GM10248 (cell line): ENCODE measurements around the gene PCCA.

Experiments
- CTCF ChIA-PET: fragments of 300-600 bp; sonication (Branson Sonifier 250); formaldehyde crosslinking; extraction: SDS; loops from one replicate; lab custom pipeline; 2021; ENCODE audit warnings: antibody characterized with exemption; lab: Yijun Ruan, JAX
- POLR2A ChIA-PET: fragments of 350-650 bp; sonication (Branson Sonifier 250); formaldehyde crosslinking; extraction: SDS; loops from one replicate; lab custom pipeline; 2020; ENCODE audit warnings: antibody characterized with exemption; lab: Yijun Ruan, JAX
- DNase-seq: peaks from one replicate; pipeline ENCODE4 v3.0.0; 2012; ENCODE audit errors: extremely low spot score
- TF ChIP-seq, protein P1 (sequence below): IDR thresholded peaks from 2 replicates; pipeline ENCODE4 v1.5.1; 2012; ENCODE audit warnings: mild to moderate bottlenecking, low read depth; ENCODE audit errors: extremely low read depth, missing control alignments, control extremely low read depth

The PCCA gene

DNA sequence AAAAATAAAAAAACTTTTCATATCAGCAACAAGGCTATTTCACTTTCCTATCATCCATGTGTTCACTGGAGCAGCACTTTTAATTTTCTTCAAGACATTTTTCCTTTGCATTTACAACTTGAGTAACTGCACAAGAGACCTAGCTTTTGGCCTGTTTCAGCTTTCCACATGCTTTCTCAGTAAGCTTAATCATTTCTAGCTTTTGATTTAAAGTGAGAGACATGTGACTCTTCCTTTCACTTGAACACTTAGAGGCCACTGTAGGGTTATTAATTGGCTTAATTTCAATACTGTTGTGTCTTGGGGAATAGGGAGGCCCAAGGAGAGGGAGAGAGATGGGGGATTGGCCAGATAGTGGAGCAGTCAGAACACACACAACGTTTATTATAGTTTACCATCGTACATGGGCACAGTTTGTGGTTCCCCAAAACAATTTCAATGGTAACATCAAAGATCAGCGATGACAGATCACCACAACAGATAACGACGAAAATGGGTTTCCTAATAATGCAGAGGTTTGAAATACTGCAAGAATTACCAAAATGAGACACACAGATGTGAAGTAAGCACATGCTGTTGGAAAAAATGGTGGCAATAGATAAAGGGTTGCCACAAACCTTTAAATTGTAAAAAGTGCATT lies 382.1 kb downstream of the PCCA start:
- POLR2A ChIA-PET, result no interaction called here
- CTCF ChIA-PET, result no interaction called here
- TF ChIP-seq, protein P1, sequence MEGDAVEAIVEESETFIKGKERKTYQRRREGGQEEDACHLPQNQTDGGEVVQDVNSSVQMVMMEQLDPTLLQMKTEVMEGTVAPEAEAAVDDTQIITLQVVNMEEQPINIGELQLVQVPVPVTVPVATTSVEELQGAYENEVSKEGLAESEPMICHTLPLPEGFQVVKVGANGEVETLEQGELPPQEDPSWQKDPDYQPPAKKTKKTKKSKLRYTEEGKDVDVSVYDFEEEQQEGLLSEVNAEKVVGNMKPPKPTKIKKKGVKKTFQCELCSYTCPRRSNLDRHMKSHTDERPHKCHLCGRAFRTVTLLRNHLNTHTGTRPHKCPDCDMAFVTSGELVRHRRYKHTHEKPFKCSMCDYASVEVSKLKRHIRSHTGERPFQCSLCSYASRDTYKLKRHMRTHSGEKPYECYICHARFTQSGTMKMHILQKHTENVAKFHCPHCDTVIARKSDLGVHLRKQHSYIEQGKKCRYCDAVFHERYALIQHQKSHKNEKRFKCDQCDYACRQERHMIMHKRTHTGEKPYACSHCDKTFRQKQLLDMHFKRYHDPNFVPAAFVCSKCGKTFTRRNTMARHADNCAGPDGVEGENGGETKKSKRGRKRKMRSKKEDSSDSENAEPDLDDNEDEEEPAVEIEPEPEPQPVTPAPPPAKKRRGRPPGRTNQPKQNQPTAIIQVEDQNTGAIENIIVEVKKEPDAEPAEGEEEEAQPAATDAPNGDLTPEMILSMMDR, result no peak
- DNase-seq, result no peak

DNA sequence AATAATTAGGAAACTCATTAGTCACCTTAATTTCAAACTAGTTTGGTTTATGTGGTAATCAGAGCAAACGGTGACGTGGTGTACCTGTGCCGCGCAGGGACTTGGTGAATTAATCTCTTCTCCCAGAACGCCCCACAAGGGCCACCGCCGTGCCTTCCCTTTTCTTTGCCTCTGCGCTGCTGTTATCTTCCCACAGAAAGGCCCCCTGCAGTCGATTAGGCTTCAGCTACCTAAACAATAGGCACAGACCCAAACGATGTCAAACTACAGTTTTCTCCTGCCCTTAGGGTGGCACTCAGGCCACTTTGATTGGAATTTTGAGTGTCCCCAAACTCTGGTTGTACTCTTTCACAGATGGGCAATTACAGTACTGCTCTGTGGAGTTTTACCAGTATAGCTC lies 384.2 kb downstream of the PCCA start:
- DNase-seq, result no peak
- ChIA-PET POLR2A (no interaction called here), CTCF (interaction anchor here (0.7 to 1.1 kb wide), 2 partner anchors 9 to 44 kb away, joined by 3 read pairs; no protein-coding TSS in a partner anchor)
- TF ChIP-seq, protein P1, result no peak

DNA sequence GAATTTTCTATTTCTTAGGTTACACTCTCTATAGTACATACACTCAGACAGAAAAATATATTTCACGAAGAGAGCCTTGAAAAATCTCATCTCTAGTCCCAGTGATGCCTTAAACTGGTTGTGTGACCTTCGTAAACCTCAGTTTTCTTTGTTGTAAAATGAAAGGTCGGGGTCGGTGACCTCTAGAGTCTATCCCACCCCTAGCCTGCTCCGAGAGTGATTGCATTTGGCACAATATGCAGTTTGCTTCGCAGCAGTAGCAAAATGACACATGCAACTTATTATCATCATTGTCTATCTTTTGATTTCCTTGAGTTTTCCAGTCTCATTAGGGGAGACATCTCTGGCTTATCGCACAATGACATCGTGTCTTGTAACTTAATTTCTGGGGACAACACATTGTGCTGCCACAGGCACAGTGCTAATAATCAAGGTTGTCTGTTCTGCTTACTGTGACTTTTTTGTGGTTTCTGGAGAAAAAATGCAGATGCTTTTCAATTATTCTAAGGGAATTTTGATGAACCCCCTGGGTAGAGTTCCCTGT lies 384.7 kb downstream of the PCCA start:
- TF ChIP-seq, protein P1, result no peak
- CTCF ChIA-PET, result interaction anchor here (1.1 kb wide), 1 partner anchor 45 kb away, joined by 3 read pairs; no protein-coding TSS in a partner anchor
- no peak for DNase-seq
- POLR2A ChIA-PET, result no interaction called here

DNA sequence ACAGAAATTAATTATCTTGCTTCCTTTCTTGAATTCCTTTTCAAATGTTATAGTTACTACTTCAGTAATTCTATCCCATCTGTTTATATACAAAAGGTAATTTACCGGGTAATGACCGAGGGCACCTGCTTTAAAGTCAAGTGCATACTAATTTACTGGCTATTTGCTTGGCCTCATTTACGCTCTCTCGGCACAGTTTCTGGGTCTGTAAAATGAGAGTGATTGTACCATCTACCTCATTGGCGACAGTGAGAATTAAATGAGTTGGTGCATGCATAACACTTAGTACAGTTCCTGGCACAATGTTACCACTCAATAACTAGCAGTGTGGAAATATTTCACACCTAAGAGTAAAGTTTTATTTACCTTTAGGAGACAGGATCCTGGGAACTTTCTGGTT lies 388.1 kb downstream of the PCCA start:
- POLR2A ChIA-PET, result no interaction called here
- CTCF ChIA-PET, result no interaction called here
- TF ChIP-seq, protein P1, result no peak
- DNase-seq, result no peak

DNA sequence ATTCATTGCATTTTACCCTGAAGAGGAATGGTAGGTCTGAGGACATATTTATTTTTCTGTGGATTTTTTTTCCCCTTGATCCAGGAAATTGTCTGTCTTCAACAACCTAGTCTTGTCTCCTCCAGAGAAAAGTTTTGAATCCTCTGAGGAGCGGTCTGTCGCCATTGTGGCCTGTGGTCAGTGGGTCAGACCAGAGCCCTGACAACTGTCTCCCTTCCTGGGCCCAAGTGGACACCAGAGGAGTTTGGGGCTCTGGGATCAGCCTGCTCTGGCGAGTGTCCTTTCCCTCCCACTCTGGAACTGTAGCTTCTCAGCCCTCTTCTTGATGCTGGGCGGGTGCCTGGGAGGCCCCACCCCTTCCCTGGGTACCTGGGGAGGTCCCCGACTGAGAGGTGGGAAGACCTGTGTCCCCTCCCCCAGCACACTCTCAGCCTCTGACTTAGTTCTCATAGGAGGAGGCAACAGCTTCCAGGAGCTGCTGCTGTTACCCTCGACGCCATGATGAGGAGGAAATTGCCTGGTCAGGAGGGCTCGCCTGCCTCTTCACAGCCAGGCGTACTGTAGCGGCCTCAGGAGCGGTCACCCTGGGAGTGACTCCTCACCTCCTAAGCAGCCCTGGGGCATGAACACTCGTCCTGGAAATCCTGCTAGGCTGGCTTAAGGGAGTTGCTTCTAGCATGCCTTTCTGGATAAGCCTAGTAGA lies 389.4 kb downstream of the PCCA start:
- TF ChIP-seq, protein P1, result no peak
- ChIA-PET POLR2A (no interaction called here), CTCF (no interaction called here)
- DNase-seq, result no peak

DNA sequence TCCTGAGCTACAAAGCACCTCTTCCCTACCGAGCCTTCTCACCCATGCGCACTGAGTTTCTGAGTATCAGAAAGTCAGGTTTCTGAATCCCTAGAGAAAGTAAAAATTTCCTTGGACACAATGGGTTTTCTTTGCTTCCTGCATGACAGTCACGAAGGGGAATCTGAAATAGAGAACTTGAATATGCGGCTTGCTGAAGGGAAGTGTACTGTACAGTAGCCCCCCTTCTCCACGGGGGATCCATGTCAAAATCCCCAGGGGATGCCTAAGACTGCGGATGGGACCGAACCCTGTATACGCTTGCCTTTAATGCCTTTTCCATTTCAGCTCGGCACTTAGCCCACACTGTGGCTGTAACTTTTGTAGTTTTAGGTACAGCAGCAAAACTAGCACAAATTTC lies 391.8 kb downstream of the PCCA start:
- CTCF ChIA-PET, result interaction anchor here (1.5 kb wide), 1 partner anchor 12 kb away, joined by 4 read pairs; no protein-coding TSS in a partner anchor
- no peak for DNase-seq
- TF ChIP-seq, protein P1, result no peak
- POLR2A ChIA-PET, result no interaction called here
